GM21360 (cell line): ENCODE results near the gene PLXDC1.

Experiments used
- ATAC-seq: cut with Tn5 transposase; IDR thresholded peaks from one replicate; pipeline ENCODE4 v1.9.1; 2021; ENCODE audit warnings: mild to moderate bottlenecking, moderate library complexity; ENCODE audit not compliant: unreplicated experiment

Gene PLXDC1

GRCh38 chr17:39099663-39100286 is 51.7 kb downstream of the PLXDC1 start:
- no peak for ATAC-seq

- no peak for ATAC-seq
Observed at GRCh38 chr17:39098588-39098987, 52.8 kb downstream of the PLXDC1 start.

- no peak for ATAC-seq
Observed at GRCh38 chr17:39097537-39097936, 53.9 kb downstream of the PLXDC1 start.

DNA sequence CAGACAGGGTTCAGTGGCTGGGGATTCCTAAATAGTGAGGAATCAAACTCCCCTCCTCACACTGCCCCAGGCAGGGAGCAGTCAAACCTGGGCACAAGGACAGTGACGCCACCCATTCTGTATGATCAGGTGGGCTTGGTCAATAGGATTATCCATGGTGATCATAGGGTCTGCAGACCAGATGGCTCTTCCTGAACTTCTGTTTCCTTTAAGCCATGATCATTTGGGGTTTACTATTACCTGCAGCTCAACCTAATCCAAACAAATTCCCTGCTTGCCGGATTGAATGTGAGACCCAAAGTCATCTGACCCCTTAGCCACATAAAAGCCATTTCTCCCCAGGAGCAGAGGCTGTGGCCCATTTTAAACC is 54.3 kb downstream of the PLXDC1 start:
- no peak for ATAC-seq

GRCh38 chr17:39096508-39097149 is 54.8 kb downstream of the PLXDC1 start:
- no peak for ATAC-seq

- no peak for ATAC-seq
Observed at GRCh38 chr17:39095309-39095686, 56.1 kb downstream of the PLXDC1 start.

- ATAC-seq = no peak
Observed at GRCh38 chr17:39094607-39095308, 56.7 kb downstream of the PLXDC1 start.

GRCh38 chr17:39092692-39093230 is 58.7 kb downstream of the PLXDC1 start:
- no peak for ATAC-seq

- no peak for ATAC-seq
Observed at GRCh38 chr17:39090908-39091665, 60.4 kb downstream of the PLXDC1 start.

DNA sequence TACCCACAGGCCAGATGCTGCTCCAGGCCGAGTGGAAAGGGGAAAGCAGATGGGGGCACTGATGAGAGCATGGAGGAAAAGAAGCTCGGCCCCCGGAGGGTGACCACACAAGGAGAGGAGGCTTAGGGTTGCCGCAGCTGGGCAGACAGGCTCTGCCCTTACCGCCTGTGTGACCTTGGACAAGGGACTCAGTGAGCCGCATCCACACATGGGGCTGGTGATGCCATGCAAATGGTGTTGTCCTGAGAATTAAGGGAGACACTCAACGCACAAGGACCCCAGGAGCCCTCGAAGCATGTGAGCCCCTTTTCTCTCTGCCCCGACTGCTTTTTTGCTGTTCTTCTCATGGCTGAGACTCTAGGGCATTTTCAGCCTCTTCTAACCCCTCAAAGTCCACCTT is 61.0 kb downstream of the PLXDC1 start:
- no peak for ATAC-seq

GRCh38 chr17:39084558-39084957 is 66.9 kb downstream of the PLXDC1 start:
- no peak for ATAC-seq

DNA sequence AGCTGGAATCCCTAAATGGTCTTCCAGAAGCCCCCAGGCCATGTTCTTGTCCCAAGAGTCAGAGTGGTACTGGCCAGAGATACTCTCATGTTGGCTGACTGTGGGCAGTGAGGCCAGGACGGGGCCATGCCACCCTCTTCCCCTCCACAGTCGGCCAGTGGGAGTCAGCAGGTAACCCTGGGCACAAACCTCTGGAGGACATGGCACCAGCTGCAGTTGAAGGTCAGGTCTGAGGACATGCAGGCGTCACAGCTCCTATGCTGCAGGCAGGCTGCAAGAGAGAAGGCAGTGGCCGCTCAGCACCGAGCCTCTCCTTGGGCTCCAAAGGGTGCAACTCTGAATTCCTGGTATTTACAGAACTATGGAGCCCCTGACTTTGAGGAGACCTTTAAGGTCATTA is 68.2 kb downstream of the PLXDC1 start:
- no peak for ATAC-seq

- no peak for ATAC-seq
Observed at GRCh38 chr17:39082482-39082881, 69.0 kb downstream of the PLXDC1 start.

DNA sequence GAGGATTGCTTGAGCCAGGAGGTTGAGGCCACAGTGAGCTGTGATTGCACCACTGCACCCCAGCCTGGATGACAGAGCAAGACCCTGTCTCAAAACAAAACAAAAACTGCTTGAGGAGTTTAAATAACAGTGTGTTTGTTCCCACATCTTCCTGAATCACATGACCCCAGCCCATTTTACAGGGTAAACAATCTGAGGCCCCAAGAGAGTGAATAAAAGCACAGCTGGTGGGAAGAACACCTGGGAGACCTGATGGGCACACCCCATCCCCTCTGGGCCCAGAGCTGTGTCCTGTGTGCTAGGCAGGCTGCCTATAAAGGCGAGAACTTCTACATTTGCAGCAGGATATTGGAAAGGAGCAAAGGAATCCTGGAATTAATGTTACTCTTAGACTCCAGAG is 69.6 kb downstream of the PLXDC1 start:
- ATAC-seq = no peak

- no peak for ATAC-seq
Observed at GRCh38 chr17:39080421-39081078, 70.9 kb downstream of the PLXDC1 start.

DNA sequence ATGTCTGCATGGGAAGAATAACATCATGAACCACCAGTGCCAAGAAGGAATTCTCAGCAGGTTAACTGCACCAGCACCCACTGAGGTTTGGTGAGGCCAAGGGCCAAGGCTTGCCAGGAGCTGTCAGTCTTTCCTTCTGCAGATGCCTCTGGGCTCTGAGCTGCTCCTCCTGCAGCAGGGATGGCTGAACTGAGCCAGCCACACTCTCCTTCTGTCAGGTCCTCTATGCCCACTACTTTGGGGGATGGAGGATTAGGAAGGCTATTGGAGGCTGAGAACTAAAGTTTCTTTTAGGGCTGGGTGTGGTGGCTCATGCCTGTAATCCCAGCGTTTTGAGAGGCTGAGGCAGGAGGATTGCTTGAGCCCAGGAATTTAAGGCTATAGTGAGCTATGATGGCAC is 71.6 kb downstream of the PLXDC1 start:
- no peak for ATAC-seq

GRCh38 chr17:39077866-39078265 is 73.6 kb downstream of the PLXDC1 start:
- no peak for ATAC-seq

- no peak for ATAC-seq
Observed at GRCh38 chr17:39077252-39077651, 74.2 kb downstream of the PLXDC1 start.

- no peak for ATAC-seq
Observed at GRCh38 chr17:39074676-39075075, 76.8 kb downstream of the PLXDC1 start.

- no peak for ATAC-seq
Observed at GRCh38 chr17:39073916-39074315, 77.5 kb downstream of the PLXDC1 start.

GRCh38 chr17:39073353-39073752 is 78.1 kb downstream of the PLXDC1 start:
- ATAC-seq = no peak
